ENCODE data around the gene BCLAF3.

The BCLAF3 gene

GRCh38 chrX:19990556-19991349 lies at the start of gene BCLAF3:
TSS of gene BCLAF3 (minus strand) at chrX:19991061. CDS start at chrX:19970264, 20,797 bp downstream.
- peak; percentile 86 for DNase-seq

GRCh38 chrX:20038966-20039365 lies 48.1 kb upstream of the BCLAF3 start:
- DNase-seq = no peak

GRCh38 chrX:20037186-20037585 lies 46.3 kb upstream of the BCLAF3 start:
- DNase-seq = no peak

GRCh38 chrX:20032201-20032600 lies 41.3 kb upstream of the BCLAF3 start:
- DNase-seq = no peak

GRCh38 chrX:20029728-20030127 lies 38.9 kb upstream of the BCLAF3 start:
- DNase-seq = no peak

- no peak for DNase-seq
Measured at GRCh38 chrX:20028588-20028987, 37.7 kb upstream of the BCLAF3 start.

- no peak for DNase-seq
Measured at GRCh38 chrX:20026278-20026677, 35.4 kb upstream of the BCLAF3 start.

GRCh38 chrX:20019672-20020365 lies 29.0 kb upstream of the BCLAF3 start:
- DNase-seq = no peak

GRCh38 chrX:20016616-20016945 lies 25.7 kb upstream of the BCLAF3 start:
- DNase-seq = no peak

GRCh38 chrX:20015945-20016615 lies 25.2 kb upstream of the BCLAF3 start:
- no peak for DNase-seq

GRCh38 chrX:20015422-20015821 lies 24.6 kb upstream of the BCLAF3 start:
- no peak for DNase-seq

GRCh38 chrX:20011608-20012007 lies 20.7 kb upstream of the BCLAF3 start:
- DNase-seq = no peak

- DNase-seq = no peak
Measured at GRCh38 chrX:20007962-20008622, 17.2 kb upstream of the BCLAF3 start.

GRCh38 chrX:20005883-20006282 lies 15.0 kb upstream of the BCLAF3 start:
- DNase-seq = no peak

- DNase-seq = no peak
Measured at GRCh38 chrX:20001588-20001987, 10.7 kb upstream of the BCLAF3 start.

GRCh38 chrX:19991350-19991718 lies 473 bp upstream of the BCLAF3 start:
- peak; percentile 3 for DNase-seq

GRCh38 chrX:19990151-19990555 lies 708 bp downstream of the BCLAF3 start:
- no peak for DNase-seq

- DNase-seq = no peak
Measured at GRCh38 chrX:19987856-19988255, 3.0 kb downstream of the BCLAF3 start.

- no peak for DNase-seq
Measured at GRCh38 chrX:19986531-19986930, 4.3 kb downstream of the BCLAF3 start.

GRCh38 chrX:19981947-19982346 lies 8.9 kb downstream of the BCLAF3 start:
- no peak for DNase-seq

- DNase-seq = no peak
Measured at GRCh38 chrX:19975845-19976244, 15.0 kb downstream of the BCLAF3 start.

GRCh38 chrX:19972984-19973383 lies 17.9 kb downstream of the BCLAF3 start:
- no peak for DNase-seq

- DNase-seq = no peak
Measured at GRCh38 chrX:19968276-19968675, 22.6 kb downstream of the BCLAF3 start.

- no peak for DNase-seq
Measured at GRCh38 chrX:19966056-19966455, 24.8 kb downstream of the BCLAF3 start.
